ENCODE measurements around the gene ADIRF. TPM values are rescaled to one million over a fixed set of nuclear protein-coding genes. Genes with fewer than 3 reads are reported as not detected.
"Not testable (repeated sequence)": the region's sequence is repeated elsewhere in the genome, so short reads cannot be mapped to it uniquely, and the experiment has no call there.

Gene ADIRF
- total and polyA plus RNA-seq, 7 experiments from 2014 or later = 0.56 to 0.64 TPM; not detected in 5

DNA sequence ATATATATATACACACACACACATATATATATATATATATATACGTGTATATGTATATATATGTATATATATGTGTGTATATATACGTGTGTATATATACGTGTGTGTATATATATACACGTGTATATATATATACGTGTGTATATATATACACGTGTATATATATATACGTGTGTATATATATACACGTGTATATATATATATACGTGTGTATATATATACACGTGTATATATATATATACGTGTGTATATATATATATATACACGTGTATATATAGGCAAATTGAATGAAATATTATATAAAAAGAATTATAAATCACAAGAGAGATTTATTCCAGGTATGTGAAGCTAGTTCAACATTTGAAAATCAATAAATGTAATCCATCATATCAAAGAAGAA lies 23.1 kb downstream of the ADIRF start:
- DNase-seq; CTCF ChIA-PET; H3K4me1 ChIP-seq (ENCODE audit: control insufficient read depth in 2 of 2, insufficient read depth in 2 of 2, low read length in 2 of 2); H3K9me3 ChIP-seq (ENCODE audit: control insufficient read depth in 2 of 3, low read length in 3 of 3); H3K9me3 Mint-ChIP-seq; intact Hi-C loops (cut with micrococcal nuclease); H3K27ac Mint-ChIP-seq; H3K36me3 ChIP-seq (ENCODE audit: control insufficient read depth in 2 of 3, insufficient read depth in 3 of 3, low read length in 3 of 3); H3K27me3 ChIP-seq (ENCODE audit: control insufficient read depth in 2 of 2, insufficient read depth in 2 of 2, low read length in 2 of 2); H3K4me3 ChIP-seq (ENCODE audit: low read length); H3K4me3 Mint-ChIP-seq; H3K36me3 Mint-ChIP-seq; POLR2A ChIA-PET; H3K27ac ChIP-seq (ENCODE audit: low read depth, low read length); ATAC-seq; H3K4me1 Mint-ChIP-seq: not testable (repeated sequence)
- peaks cover 6 to 39% (median 18%) of the 10 kb centered on the region in 5 donors for H3K27me3 Mint-ChIP-seq

DNA sequence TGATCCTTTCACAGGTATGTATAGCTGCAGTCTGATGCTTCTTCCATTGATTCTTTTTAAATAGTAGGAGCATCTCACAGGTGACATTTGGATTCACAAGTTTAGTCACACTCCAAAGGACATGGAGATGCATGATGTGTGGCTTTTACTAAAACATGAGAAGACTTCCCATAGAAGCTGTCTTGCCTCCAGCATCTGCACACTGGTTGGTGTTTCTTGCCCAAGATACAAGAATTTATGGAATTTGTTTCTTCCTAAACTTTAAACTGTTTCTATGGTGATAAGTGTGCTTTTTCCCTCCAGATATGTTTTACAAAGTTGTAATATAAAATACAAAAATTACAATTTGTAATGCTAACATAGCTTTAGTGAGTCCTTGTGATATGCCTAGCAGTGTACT lies 24.2 kb downstream of the ADIRF start:
- Histone ChIP-seq H3K36me3 (ENCODE audit: control insufficient read depth in 2 of 3, insufficient read depth in 3 of 3, low read length in 3 of 3) (no peaks in the 10 kb centered on the region), H3K9me3 (ENCODE audit: control insufficient read depth in 2 of 3, low read length in 3 of 3) (no peaks in the 10 kb centered on the region), H3K27me3 (ENCODE audit: control insufficient read depth in 2 of 2, insufficient read depth in 2 of 2, low read length in 2 of 2) (no peaks in the 10 kb centered on the region), H3K27ac (ENCODE audit: low read depth, low read length) (no peak overlapping the region), H3K4me1 (ENCODE audit: control insufficient read depth in 2 of 2, insufficient read depth in 2 of 2, low read length in 2 of 2) (no peaks in the 10 kb centered on the region), H3K4me3 (ENCODE audit: low read length) (no peak overlapping the region)
- no peak overlapping the region for H3K27ac Mint-ChIP-seq
- H3K9me3 Mint-ChIP-seq = no peaks in the 10 kb centered on the region
- H3K4me3 Mint-ChIP-seq = no peak overlapping the region
- no peaks in the 10 kb centered on the region for H3K36me3 Mint-ChIP-seq
- peaks cover 6 to 38% (median 18%) of the 10 kb centered on the region in 5 donors for H3K27me3 Mint-ChIP-seq
- DNase-seq = no peak
- ChIA-PET POLR2A (no interaction called here), CTCF (no interaction called here)
- no peaks in the 10 kb centered on the region for H3K4me1 Mint-ChIP-seq
- intact Hi-C loops (cut with micrococcal nuclease) = no loop called here
- no peak for ATAC-seq

DNA sequence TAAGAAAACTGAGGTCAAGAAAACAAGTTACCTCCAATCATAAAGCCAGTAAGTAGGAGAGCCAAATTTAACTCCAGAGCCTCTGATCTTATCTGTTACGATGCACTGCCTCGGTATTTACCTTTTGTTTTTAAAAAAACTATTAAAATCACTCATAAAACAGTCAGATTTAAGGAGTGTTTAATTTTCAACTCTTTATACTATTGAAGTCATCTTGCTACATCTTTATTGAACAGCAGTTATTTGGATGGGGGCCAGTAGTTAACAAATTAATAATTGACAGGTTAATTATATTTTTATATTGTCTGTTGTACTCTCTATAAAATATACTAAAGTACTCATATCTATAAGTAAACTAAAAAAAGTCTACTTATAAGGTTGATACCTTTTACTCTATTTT lies 24.6 kb downstream of the ADIRF start:
- Histone ChIP-seq H3K27me3 (ENCODE audit: control insufficient read depth in 2 of 2, insufficient read depth in 2 of 2, low read length in 2 of 2) (no peaks in the 10 kb centered on the region), H3K27ac (ENCODE audit: low read depth, low read length) (no peak overlapping the region), H3K9me3 (ENCODE audit: control insufficient read depth in 2 of 3, low read length in 3 of 3) (no peaks in the 10 kb centered on the region), H3K4me1 (ENCODE audit: control insufficient read depth in 2 of 2, insufficient read depth in 2 of 2, low read length in 2 of 2) (no peaks in the 10 kb centered on the region), H3K36me3 (ENCODE audit: control insufficient read depth in 2 of 3, insufficient read depth in 3 of 3, low read length in 3 of 3) (no peaks in the 10 kb centered on the region), H3K4me3 (ENCODE audit: low read length) (no peak overlapping the region)
- ChIA-PET POLR2A (no interaction called here), CTCF (no interaction called here)
- H3K9me3 Mint-ChIP-seq = no peaks in the 10 kb centered on the region
- H3K27ac Mint-ChIP-seq = no peak overlapping the region
- peaks cover 6 to 36% (median 18%) of the 10 kb centered on the region in 5 donors for H3K27me3 Mint-ChIP-seq
- DNase-seq (no peak), ATAC-seq (no peak)
- intact Hi-C loops (cut with micrococcal nuclease) = no loop called here
- H3K36me3 Mint-ChIP-seq = no peaks in the 10 kb centered on the region
- no peaks in the 10 kb centered on the region for H3K4me1 Mint-ChIP-seq
- no peak overlapping the region for H3K4me3 Mint-ChIP-seq

DNA sequence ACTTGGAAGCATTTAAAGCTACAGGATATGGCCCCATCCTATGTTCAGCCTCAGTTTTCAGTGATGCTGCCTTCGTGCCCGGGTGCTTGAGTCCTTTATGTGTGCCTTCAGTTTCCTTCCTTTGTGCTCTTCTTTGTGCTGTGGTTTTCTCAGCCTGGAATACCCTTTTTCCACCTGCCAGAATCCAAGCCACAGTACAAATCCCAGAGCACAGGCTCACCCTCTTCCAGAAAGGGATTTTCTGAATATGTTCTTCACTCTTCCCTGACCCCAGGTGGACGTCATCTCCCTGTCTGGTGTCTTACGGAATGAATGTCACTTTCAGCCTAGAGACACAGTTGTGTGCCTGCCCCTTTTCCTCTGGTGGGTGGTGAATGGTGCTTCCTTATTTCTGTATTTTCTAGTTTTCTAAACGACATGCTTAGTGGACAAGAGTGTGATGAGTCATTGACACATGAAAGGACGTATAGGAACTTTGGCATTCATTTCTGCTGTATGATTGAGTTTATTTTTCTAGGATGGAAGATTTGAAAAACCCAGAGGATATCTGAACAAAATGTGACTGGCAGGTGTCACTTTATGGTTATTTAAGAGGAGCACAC lies 31.6 kb downstream of the ADIRF start:
- not testable (repeated sequence) for H3K4me1 ChIP-seq (ENCODE audit: control insufficient read depth in 2 of 2, insufficient read depth in 2 of 2, low read length in 2 of 2); H3K27ac Mint-ChIP-seq
- peak; percentile 52 for ATAC-seq

DNA sequence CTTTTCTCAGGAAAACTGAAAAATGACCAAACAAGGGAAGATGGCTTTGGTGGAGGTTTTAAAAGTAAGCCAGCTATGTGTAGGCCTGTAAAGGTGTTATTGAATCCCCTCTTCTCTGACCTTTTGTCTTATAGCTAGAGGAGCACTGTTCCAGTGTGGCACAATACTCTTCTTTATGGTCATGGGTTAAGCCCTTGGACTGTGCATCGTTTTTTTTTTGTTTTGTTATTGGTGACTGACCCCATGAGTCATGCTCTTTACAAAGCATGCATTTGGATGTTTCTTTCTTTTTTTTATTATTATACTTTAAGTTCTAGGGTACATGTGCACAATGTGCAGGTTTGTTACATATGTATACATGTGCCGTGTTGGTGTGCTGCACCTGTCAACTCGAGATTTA lies 32.2 kb downstream of the ADIRF start:
- H3K27me3 Mint-ChIP-seq = peaks cover 0 to 7% (median 0%) of the 10 kb centered on the region in 5 donors
- Histone ChIP-seq H3K27me3 (ENCODE audit: control insufficient read depth in 2 of 2, insufficient read depth in 2 of 2, low read length in 2 of 2) (no peaks in the 10 kb centered on the region), H3K4me3 (ENCODE audit: low read length) (no peak overlapping the region), H3K36me3 (ENCODE audit: control insufficient read depth in 2 of 3, insufficient read depth in 3 of 3, low read length in 3 of 3) (no peaks in the 10 kb centered on the region), H3K27ac (ENCODE audit: low read depth, low read length) (no peak overlapping the region), H3K9me3 (ENCODE audit: control insufficient read depth in 2 of 3, low read length in 3 of 3) (no peaks in the 10 kb centered on the region), H3K4me1 (ENCODE audit: control insufficient read depth in 2 of 2, insufficient read depth in 2 of 2, low read length in 2 of 2) (no peaks in the 10 kb centered on the region)
- no peak overlapping the region for H3K4me3 Mint-ChIP-seq
- peak; percentile 29 for ATAC-seq
- CTCF ChIA-PET = no interaction called here
- no peak for DNase-seq
- no peaks in the 10 kb centered on the region for H3K36me3 Mint-ChIP-seq
- H3K9me3 Mint-ChIP-seq = no peaks in the 10 kb centered on the region
- intact Hi-C loops (cut with micrococcal nuclease) = no loop called here
- no peaks in the 10 kb centered on the region for H3K4me1 Mint-ChIP-seq
- POLR2A ChIA-PET = no interaction called here
- no peak overlapping the region for H3K27ac Mint-ChIP-seq

More for the DNA sequence above, 31.6 kb downstream of the ADIRF start:
- CTCF ChIA-PET; H3K4me3 ChIP-seq (ENCODE audit: low read length); intact Hi-C loops (cut with micrococcal nuclease); H3K36me3 Mint-ChIP-seq; H3K27me3 ChIP-seq (ENCODE audit: control insufficient read depth in 2 of 2, insufficient read depth in 2 of 2, low read length in 2 of 2); POLR2A ChIA-PET; H3K4me3 Mint-ChIP-seq; H3K27ac ChIP-seq (ENCODE audit: low read depth, low read length); H3K9me3 ChIP-seq (ENCODE audit: control insufficient read depth in 2 of 3, low read length in 3 of 3); H3K36me3 ChIP-seq (ENCODE audit: control insufficient read depth in 2 of 3, insufficient read depth in 3 of 3, low read length in 3 of 3); DNase-seq; H3K4me1 Mint-ChIP-seq; H3K9me3 Mint-ChIP-seq; H3K27me3 Mint-ChIP-seq: not testable (repeated sequence)

DNA sequence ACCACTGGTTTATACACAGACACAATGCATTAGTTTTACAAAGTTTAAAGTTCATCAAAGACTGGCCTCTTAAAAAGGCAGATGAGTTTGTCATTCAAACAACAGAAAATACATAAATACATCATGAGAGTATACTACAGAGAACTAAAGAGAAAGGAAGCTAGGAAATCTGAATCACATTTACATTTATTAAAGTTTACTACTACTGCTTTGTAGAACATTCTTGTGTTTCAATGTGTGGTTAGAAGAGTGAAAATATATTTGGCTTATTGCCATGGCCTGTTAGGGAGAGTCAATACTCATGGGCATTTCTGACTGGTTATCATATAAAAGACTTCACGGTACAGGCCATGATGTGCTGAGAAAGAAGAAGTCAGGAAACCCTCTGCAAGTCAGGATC lies 38.8 kb downstream of the ADIRF start:
- H3K9me3 ChIP-seq (ENCODE audit: control insufficient read depth in 2 of 3, low read length in 3 of 3); H3K27ac ChIP-seq (ENCODE audit: low read depth, low read length); H3K9me3 Mint-ChIP-seq; POLR2A ChIA-PET; H3K27me3 ChIP-seq (ENCODE audit: control insufficient read depth in 2 of 2, insufficient read depth in 2 of 2, low read length in 2 of 2); H3K4me3 ChIP-seq (ENCODE audit: low read length); H3K4me1 Mint-ChIP-seq; H3K36me3 Mint-ChIP-seq; CTCF ChIA-PET; ATAC-seq; H3K27me3 Mint-ChIP-seq; DNase-seq; H3K4me3 Mint-ChIP-seq; H3K4me1 ChIP-seq (ENCODE audit: control insufficient read depth in 2 of 2, insufficient read depth in 2 of 2, low read length in 2 of 2); intact Hi-C loops (cut with micrococcal nuclease); H3K36me3 ChIP-seq (ENCODE audit: control insufficient read depth in 2 of 3, insufficient read depth in 3 of 3, low read length in 3 of 3): not testable (repeated sequence)
- peak overlapping the region in 1 of 9 donors; percentile 51 for H3K27ac Mint-ChIP-seq

DNA sequence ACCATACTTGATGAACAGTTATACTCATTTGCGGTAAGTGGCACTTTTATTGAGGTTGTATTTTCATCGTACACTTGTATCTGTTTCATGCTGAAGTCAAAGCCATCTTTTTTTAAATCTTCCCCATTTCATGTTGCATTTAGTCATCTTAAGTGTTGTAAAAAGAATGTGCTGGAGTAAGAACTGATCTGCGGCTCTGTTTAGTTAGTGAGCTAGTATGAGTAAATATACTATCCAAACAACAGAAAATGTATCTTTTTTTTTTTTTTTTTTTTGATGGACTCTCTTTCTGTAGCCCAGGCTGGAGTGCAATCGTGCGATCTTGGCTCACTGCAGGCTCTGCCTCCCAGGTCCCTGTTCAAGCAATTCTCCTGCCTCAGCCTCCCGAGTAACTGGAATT lies 39.4 kb downstream of the ADIRF start:
- POLR2A ChIA-PET; H3K36me3 ChIP-seq (ENCODE audit: control insufficient read depth in 2 of 3, insufficient read depth in 3 of 3, low read length in 3 of 3); CTCF ChIA-PET; H3K9me3 Mint-ChIP-seq; H3K9me3 ChIP-seq (ENCODE audit: control insufficient read depth in 2 of 3, low read length in 3 of 3); H3K27me3 Mint-ChIP-seq; intact Hi-C loops (cut with micrococcal nuclease); H3K27me3 ChIP-seq (ENCODE audit: control insufficient read depth in 2 of 2, insufficient read depth in 2 of 2, low read length in 2 of 2); ATAC-seq; H3K27ac Mint-ChIP-seq; H3K4me1 ChIP-seq (ENCODE audit: control insufficient read depth in 2 of 2, insufficient read depth in 2 of 2, low read length in 2 of 2); H3K4me3 Mint-ChIP-seq; H3K36me3 Mint-ChIP-seq; DNase-seq; H3K4me3 ChIP-seq (ENCODE audit: low read length); H3K27ac ChIP-seq (ENCODE audit: low read depth, low read length); H3K4me1 Mint-ChIP-seq: not testable (repeated sequence)
